LNCaP clone FGC (cell line): Measurements from ENCODE around the gene PTCH1.

Experiments
- DNase-seq: peaks from one replicate; pipeline ENCODE4 v3.0.0-alpha.2; 2011; ENCODE audit warnings: low read depth
- H3K4me3 ChIP-seq: 2 replicates; pipeline ENCODE4 v1.5.1; 2011; ENCODE audit warnings: mild to moderate bottlenecking, low read depth, low read length, control low read depth
- CTCF ChIP-seq: IDR thresholded peaks from 2 replicates; pipeline ENCODE4 v1.5.1; 2012; ENCODE audit warnings: mild to moderate bottlenecking; ENCODE audit not compliant: control insufficient read depth, insufficient read depth; ENCODE audit errors: extremely low read depth

Gene PTCH1

GRCh38 chr9:95481000-95481399 is 35.8 kb downstream of the PTCH1 start:
- no peak for DNase-seq
- H3K4me3 ChIP-seq, result no peak overlapping the region
- no peak for TF ChIP-seq CTCF

- TF ChIP-seq CTCF, result no peak
- DNase-seq, result no peak
- no peak overlapping the region for H3K4me3 ChIP-seq
Observed at GRCh38 chr9:95480346-95480745, 36.4 kb downstream of the PTCH1 start.

GRCh38 chr9:95479330-95479729 is 37.4 kb downstream of the PTCH1 start:
- TF ChIP-seq CTCF, result no peak
- no peak overlapping the region for H3K4me3 ChIP-seq
- no peak for DNase-seq

GRCh38 chr9:95478335-95478734 is 38.4 kb downstream of the PTCH1 start:
- H3K4me3 ChIP-seq, result no peak overlapping the region
- DNase-seq, result no peak
- no peak for TF ChIP-seq CTCF

- no peak for DNase-seq
Observed at GRCh38 chr9:95477885-95478284, 38.9 kb downstream of the PTCH1 start.

GRCh38 chr9:95477441-95477840 is 39.3 kb downstream of the PTCH1 start:
- H3K4me3 ChIP-seq, result no peak overlapping the region
- TF ChIP-seq CTCF, result no peak
- no peak for DNase-seq

More at GRCh38 chr9:95477885-95478284, 38.9 kb downstream of the PTCH1 start:
- no peak for TF ChIP-seq CTCF
- H3K4me3 ChIP-seq, result no peak overlapping the region

GRCh38 chr9:95468791-95469190 is 48.0 kb downstream of the PTCH1 start:
- TF ChIP-seq CTCF, result no peak
- DNase-seq, result no peak
- H3K4me3 ChIP-seq, result no peak overlapping the region
